ENCODE data around the gene SMG5.
"Not testable (repeated sequence)": the region's sequence is repeated elsewhere in the genome, so short reads cannot be mapped to it uniquely, and the experiment has no call there.

SMG5 gene

GRCh38 chr1:156241926-156242325 lies 40.7 kb downstream of the SMG5 start, which contains the start of gene BGLAP:
BGLAP (plus strand) TSS chr1:156242184; CDS start chr1:156242232, 48 bp downstream.
- DNase-seq = no peak

DNA sequence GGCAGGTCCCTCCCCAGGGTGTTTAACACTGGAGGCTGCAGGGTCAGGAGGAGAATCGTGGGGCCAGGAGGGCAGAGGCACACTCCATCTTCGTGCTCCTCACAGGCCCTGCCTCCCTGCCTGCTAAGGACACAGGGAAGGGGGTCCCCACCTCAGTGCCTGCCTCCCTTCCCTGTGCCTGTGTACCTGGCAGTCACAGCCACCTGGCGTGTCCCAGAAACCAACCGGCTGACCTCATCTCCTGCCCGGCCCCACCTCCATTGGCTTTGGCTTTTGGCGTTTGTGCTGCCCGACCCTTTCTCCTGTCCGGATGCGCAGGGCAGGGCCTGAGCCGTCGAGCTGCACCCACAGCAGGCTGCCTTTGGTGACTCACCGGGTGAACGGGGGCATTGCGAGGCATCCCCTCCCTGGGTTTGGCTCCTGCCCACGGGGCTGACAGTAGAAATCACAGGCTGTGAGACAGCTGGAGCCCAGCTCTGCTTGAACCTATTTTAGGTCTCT lies 41.3 kb downstream of the SMG5 start:
- DNase-seq = no peak

DNA sequence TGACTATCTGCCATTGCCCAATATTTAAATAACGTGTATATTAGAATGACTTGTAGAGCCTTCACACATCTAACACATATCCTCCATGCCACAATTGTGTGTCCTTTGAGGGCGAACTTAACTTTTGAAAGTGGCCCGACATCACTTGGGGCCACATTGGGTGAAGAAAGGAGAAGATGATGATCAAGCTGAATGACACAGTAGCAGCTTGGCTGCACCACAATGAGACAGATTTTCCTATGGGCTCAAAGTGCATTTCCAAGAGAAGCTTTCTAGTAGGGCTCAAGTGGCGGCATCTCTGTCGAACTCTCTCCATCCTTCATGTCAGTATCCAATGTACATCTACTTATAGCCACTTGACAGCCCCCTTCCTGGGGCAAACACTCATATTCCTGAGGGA lies 44.4 kb downstream of the SMG5 start:
- no peak for DNase-seq

- DNase-seq = no peak
Measured at GRCh38 chr1:156236164-156236563, 46.5 kb downstream of the SMG5 start.

GRCh38 chr1:156233426-156234127 lies 49.0 kb downstream of the SMG5 start:
- no peak for DNase-seq

GRCh38 chr1:156232201-156232894 lies 50.3 kb downstream of the SMG5 start:
- no peak for DNase-seq

GRCh38 chr1:156230473-156230837 lies 52.2 kb downstream of the SMG5 start:
- DNase-seq = no peak

DNA sequence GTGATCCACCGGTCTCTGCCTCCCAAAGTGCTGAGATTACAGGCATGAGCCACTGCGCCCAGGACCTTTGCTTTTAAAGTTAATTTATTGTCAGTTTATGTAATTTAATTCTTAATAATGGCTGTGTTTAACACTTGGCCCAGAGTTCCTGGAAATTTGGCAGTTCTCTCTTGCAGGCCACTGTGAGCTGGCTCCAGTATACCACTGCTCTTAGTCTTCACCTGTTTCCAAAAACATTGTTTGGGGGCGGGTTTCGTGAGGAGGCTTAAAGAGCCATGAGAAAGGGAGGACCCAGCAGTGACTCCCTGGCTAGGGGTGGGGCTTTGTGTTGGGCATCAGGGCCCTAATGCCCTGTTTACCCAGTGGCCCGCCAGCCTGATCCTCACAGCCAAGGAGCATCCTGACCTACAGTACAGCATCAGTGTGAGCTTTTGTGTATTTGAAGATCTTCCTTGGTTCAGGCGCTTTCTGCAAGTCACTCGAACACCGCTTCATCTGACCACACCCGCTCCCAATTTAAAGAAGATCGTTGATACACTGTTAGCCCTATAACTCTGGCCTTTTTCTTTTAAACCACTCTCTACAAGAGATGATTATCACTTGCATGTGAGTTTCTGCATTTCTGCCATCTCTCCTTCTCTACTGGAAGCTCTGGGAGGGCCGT lies 52.7 kb downstream of the SMG5 start:
- DNase-seq = no peak

DNA sequence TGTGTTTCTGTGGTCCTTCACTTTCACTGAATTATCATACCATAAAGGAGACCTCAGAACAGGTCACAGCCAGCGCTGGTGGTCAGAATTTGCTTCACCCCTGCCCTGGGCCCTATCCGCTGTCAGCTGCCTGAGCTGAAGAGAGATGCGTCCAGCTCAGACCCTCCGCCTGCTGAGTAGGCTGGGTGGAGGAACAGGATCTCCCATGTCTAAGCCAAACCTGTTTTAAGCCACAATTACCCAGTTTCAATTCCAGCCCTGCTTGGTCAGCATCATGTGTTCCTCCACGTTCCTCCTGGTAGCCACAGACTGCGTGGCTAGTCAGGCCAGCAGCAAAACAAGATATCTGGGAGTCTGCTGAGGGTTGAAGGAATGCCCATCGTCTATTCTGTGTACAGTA lies 54.1 kb downstream of the SMG5 start:
- no peak for DNase-seq

- no peak for DNase-seq
Measured at GRCh38 chr1:156226782-156227181, 55.8 kb downstream of the SMG5 start.

DNA sequence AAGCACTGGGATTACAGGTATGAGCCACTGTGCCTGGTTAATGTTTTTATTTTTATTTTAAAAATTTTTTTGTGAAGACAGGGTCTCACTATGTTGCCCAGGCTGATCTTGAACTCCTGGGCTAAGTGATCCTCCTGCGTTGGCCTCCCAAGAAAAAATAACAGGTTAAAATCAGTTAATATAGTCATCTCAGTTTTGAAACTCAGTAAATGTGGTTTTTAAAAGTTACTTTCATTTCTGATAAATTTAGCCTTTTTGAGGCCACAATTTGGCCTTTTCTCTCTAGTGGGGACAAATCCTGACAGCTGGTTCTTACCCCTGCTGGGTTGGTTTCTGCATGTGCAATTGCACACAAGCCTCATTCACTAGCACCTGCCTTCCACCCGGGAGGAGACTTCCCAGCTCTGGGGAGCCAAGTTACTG lies 56.5 kb downstream of the SMG5 start:
- DNase-seq = no peak

- no peak for DNase-seq
Measured at GRCh38 chr1:156225677-156226014, 57.0 kb downstream of the SMG5 start.

GRCh38 chr1:156221986-156222692 lies 60.5 kb downstream of the SMG5 start:
- DNase-seq = no peak

GRCh38 chr1:156220226-156220625 lies 62.4 kb downstream of the SMG5 start:
- no peak for DNase-seq

- DNase-seq = peak; percentile 51 to 61
Measured at GRCh38 chr1:156217871-156218270, 64.8 kb downstream of the SMG5 start.

GRCh38 chr1:156216361-156217086 lies 66.1 kb downstream of the SMG5 start:
- DNase-seq = not testable (repeated sequence)

GRCh38 chr1:156214024-156214748 lies 68.4 kb downstream of the SMG5 start:
- no peak for DNase-seq

DNA sequence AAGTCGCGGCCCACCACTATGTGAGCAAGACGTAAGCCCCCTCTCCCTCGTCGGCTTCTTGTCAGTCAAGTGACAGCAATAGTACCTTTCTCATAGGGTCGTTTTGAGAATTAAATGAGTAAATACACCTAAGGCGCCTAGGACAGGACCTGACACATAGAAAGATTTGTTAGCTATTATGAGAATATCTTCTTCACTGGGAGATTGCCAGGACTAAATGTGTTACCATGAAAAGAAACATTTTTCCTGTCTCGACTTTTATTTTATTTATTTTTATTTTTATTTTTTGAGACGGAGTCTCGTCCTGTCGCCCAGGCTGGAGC lies 69.0 kb downstream of the SMG5 start:
- DNase-seq = no peak

DNA sequence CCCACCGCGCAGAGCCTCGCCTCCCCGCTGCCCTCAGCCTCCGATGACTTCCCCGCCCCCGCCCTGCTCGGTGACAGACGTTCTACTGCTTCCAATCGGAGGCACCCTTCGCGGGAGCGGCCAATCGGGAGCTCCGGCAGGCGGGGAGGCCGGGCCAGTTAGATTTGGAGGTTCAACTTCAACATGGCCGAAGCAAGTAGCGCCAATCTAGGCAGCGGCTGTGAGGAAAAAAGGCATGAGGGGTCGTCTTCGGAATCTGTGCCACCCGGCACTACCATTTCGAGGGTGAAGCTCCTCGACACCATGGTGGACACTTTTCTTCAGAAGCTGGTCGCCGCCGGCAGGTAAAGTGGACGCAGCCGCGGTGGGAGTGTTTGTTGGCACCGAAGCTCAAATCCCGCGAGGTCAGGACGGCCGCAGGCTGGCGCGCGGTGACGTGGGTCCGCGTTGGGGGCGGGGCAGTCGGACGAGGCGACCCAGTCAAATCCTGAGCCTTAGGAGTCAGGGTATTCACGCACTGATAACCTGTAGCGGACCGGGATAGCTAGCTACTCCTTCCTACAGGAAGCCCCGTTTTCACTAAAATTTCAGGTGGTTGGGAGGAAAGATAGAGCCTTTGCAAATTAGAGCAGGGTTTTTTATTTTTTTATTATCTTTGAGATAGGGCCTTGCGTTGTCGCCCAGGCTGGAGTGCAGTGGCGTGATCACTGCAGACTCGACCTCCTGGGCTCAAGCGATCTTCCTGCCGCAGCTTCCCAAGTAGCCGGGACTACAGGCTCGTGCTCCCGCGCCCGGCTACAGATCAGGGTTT lies 69.6 kb downstream of the SMG5 start, which contains the start of gene PMF1:
PMF1 (plus strand) TSS at position 175 of the 811 bp plus-strand sequence; CDS start at position 184, 9 bp downstream.
- DNase-seq = peak; percentile 85 to 92

DNA sequence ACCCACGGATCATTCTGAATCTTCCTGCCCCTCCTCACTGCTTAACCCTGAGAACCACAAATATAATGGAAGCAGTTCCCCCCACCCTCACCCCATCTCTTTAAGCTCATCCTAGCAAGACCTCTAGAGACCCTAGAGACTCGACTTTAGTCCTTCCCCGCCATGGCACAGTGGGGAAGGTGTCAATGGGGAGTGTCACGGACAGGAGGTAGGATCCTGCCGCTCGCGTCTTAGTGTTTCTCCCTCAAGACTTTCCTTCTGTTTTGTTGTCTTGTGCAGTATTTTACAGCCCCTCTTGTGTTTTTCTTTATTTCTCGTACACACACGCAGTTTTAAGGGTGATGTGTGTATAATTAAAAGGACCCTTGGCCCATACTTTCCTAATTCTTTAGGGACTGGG lies 70.5 kb downstream of the SMG5 start:
- no peak for DNase-seq

DNA sequence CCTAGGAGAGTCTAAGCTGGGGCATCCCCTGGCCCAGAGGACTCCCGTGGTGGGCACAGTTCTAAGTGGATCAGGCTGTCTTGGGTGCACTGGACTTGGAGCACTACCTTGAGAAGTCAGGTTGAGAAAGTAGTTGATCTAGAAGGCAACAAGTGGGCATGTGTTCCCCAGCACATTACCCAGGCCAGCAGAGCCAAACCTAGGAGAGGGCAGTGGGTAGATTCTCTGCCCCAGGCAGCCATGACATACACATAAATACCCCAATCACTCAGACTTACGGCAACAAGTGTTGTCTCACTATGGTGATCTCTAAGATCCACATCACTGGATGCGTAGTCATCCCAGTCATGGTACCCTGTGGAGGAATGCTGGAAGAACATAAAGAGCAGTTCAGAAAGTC lies 71.4 kb downstream of the SMG5 start:
- no peak for DNase-seq

Measured in AML-193 (cell line).